ENCODE results near the gene HDAC5. TPM values are rescaled to one million over a fixed set of nuclear protein-coding genes. Genes with fewer than 3 reads are reported as not detected.

HDAC5 gene
- total and polyA plus RNA-seq, 8 donors = 13.3 to 311 (median 19.1) TPM

DNA sequence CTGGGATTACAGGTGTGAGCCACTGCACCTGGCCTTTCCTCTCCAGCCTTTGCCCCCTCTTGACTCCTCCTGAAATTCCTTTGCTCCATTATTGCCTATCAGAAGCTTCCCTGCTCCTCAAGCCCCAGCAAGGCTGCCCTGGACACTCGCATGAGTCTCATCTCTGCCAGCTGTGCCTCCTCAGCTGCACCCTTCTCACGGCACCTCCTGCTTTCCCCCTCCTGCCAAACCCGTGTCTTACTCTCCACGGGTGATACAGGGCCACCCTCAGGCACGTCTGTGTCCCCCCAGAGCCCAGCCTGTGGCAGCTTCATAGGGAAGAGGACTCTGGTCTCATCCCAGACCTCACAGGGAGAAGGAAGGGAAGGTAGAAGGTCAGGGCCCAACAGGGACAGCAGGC lies 37.5 kb downstream of the HDAC5 start:
- Histone ChIP-seq H3K27me3 (no peaks in the 10 kb centered on the region), H3K4me1 (peaks cover 0 to 13% (median 6%) of the 10 kb centered on the region in 4 donors), H3K9me3 (no peaks in the 10 kb centered on the region), H3K27ac (peak overlapping the region in 3 of 5 donors; percentile 32 to 73 (median 70)), H3K4me3 (no peak overlapping the region), H3K36me3 (peaks cover 59 to 92% (median 90%) of the 10 kb centered on the region in 4 donors)
- TF ChIP-seq POLR2AphosphoS5 (IDR thresholded peaks at IDR 0.05) (no peak), EP300 (IDR thresholded peaks at IDR 0.05) (no peak), POLR2A (IDR thresholded peaks at IDR 0.05) (no peak)
- TF ChIP-seq, protein P1, sequence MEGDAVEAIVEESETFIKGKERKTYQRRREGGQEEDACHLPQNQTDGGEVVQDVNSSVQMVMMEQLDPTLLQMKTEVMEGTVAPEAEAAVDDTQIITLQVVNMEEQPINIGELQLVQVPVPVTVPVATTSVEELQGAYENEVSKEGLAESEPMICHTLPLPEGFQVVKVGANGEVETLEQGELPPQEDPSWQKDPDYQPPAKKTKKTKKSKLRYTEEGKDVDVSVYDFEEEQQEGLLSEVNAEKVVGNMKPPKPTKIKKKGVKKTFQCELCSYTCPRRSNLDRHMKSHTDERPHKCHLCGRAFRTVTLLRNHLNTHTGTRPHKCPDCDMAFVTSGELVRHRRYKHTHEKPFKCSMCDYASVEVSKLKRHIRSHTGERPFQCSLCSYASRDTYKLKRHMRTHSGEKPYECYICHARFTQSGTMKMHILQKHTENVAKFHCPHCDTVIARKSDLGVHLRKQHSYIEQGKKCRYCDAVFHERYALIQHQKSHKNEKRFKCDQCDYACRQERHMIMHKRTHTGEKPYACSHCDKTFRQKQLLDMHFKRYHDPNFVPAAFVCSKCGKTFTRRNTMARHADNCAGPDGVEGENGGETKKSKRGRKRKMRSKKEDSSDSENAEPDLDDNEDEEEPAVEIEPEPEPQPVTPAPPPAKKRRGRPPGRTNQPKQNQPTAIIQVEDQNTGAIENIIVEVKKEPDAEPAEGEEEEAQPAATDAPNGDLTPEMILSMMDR (IDR thresholded peaks at IDR 0.05) = no peak
- intact Hi-C loops (cut with DNase I; ENCODE audit: low total_unique reads) = no loop called here
- no peak for DNase-seq
- WGBS, 5 donors = 70 to 92% (median 76%) methylated on average over 5 of the region's 5 CpGs

DNA sequence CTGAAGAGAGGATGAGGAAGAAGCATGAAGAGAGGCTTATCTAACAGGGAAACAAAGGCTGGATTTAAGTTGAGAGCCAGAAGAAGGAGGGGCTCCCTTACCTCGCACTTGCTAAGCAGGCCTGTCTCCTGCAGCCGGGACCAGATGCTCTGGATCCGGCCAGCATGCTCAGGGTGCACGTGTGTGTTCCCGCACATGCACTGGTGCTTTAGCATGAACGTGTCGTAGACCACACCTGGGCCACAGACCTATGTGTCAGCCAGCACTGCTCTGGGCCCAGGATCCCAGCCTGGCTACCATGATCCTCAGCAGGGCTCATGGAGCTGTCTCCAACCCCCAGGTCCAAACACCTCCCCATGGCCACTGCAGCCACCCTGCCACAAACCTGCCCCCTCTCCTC lies 38.5 kb downstream of the HDAC5 start:
- DNase-seq = no peak
- Histone ChIP-seq H3K36me3 (peaks cover 60 to 95% (median 90%) of the 10 kb centered on the region in 4 donors), H3K4me3 (no peak overlapping the region), H3K27ac (peak overlapping the region in 1 of 5 donors; percentile 8), H3K4me1 (peaks cover 0 to 13% (median 6%) of the 10 kb centered on the region in 4 donors), H3K27me3 (no peaks in the 10 kb centered on the region), H3K9me3 (no peaks in the 10 kb centered on the region)
- intact Hi-C loops (cut with DNase I; ENCODE audit: low total_unique reads) = no loop called here
- no peak for TF ChIP-seq POLR2A (IDR thresholded peaks at IDR 0.05)
- no peak for TF ChIP-seq POLR2AphosphoS5 (IDR thresholded peaks at IDR 0.05)
- no peak for TF ChIP-seq EP300 (IDR thresholded peaks at IDR 0.05)
- TF ChIP-seq, protein P1 (IDR thresholded peaks at IDR 0.05) = no peak
- 70 to 83% (median 79%) methylated on average over 7 of the region's 7 CpGs for WGBS, 5 donors

DNA sequence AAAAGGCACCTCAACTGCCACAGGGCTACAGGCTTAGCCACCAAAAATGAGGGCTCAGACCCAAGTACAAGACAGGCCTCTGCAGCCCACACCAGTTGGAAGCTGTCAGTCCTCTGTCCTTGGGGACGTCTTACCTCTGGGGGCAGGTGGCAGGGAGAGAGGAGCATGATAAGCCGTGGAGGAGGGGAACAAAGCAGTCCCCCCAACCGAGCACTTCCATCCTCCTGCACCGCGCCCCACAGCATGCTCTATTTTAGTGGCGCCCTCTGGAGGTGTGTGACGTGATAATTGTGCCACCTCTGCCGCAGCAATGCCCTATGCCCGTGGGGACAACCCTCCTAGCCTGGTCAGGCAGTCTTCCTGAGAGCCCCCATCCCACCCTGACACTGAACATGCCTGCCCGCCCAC lies 39.3 kb downstream of the HDAC5 start:
- H3K27ac ChIP-seq = peak overlapping the region in 1 of 5 donors; percentile 8
- H3K9me3 ChIP-seq = no peaks in the 10 kb centered on the region
- DNase-seq = no peak
- H3K36me3 ChIP-seq = peaks cover 60 to 97% (median 93%) of the 10 kb centered on the region in 4 donors
- H3K4me3 ChIP-seq = no peak overlapping the region
- peaks cover 0 to 13% (median 6%) of the 10 kb centered on the region in 4 donors for H3K4me1 ChIP-seq
- H3K27me3 ChIP-seq = no peaks in the 10 kb centered on the region
- WGBS, 5 donors = 64 to 87% (median 72%) methylated on average over 3 to 10 of the region's 10 CpGs
- TF ChIP-seq POLR2A (IDR thresholded peaks at IDR 0.05) = no peak
- TF ChIP-seq POLR2AphosphoS5 (IDR thresholded peaks at IDR 0.05) = no peak
- TF ChIP-seq EP300 (IDR thresholded peaks at IDR 0.05) = no peak
- TF ChIP-seq, protein P1 (IDR thresholded peaks at IDR 0.05) = no peak
- intact Hi-C loops (cut with DNase I; ENCODE audit: low total_unique reads) = no loop called here

DNA sequence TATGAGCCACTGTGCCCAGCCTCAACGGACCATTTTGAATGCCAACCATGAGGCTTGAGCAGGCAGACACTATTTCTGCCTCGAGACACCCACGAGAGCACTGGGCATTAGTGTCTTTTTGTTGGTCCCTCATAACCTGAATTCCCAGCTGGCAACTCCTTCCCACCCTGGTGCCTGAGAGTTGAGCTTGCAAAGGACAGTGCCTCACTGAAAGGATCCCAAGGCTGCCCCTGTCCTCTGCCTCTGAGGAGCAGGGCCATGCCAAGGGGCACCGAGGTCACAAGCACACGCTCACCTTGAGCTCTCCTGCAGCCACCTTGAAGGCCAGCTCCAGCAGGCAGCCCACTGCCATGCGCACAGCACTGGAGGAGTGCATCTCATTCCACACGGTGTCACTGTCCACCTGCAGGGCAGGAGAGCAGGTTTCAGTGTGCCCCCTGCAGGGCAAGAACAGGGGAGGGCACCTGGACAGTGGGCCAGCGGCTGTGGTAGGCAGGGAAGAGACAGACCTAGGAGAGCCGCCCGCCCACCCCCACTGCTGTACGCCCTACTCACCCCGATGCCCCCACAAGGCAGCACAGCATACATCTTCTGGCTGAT lies 40.1 kb downstream of the HDAC5 start:
- 79 to 87% (median 80%) methylated on average over 6 to 12 of the region's 12 CpGs for WGBS, 5 donors
- Histone ChIP-seq H3K4me1 (peaks cover 0 to 14% (median 7%) of the 10 kb centered on the region in 4 donors), H3K27me3 (no peaks in the 10 kb centered on the region), H3K27ac (no peak overlapping the region), H3K9me3 (no peaks in the 10 kb centered on the region), H3K36me3 (peaks cover 62 to 97% (median 93%) of the 10 kb centered on the region in 4 donors), H3K4me3 (no peak overlapping the region)
- DNase-seq = peak in 1 of 2 donors; percentile 48
- TF ChIP-seq POLR2AphosphoS5 (IDR thresholded peaks at IDR 0.05) = no peak
- TF ChIP-seq, protein P1 (IDR thresholded peaks at IDR 0.05) = peak in 2 of 7 experiments; percentile 18 to 33
- intact Hi-C loops (cut with DNase I; ENCODE audit: low total_unique reads) = no loop called here
